ENCODE results near the gene GEN1. TPM values are rescaled to one million over a fixed set of nuclear protein-coding genes. Genes with fewer than 3 reads are reported as not detected.

The GEN1 gene
- total RNA-seq, 1 donor from 2014 or later: 9.1 TPM

DNA sequence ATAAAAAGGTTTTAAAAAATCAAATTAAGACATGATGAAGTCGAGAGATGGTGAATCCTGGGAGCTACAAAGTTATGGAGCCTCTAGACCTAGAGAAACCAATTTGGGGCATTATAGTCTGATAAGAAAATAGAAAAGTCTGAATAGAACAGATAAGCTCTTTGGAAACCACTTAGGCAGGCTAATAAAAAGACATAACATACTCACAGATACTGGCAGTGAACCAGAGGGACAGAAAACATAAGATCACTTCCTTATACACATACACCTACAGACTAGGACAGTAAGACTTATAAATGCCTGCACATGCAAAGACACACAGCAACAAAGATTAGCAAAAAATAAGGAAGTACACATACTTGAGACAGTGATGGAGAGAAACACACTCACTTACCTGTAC is 20.3 kb upstream of the GEN1 start:
- Histone ChIP-seq H3K36me3 (ENCODE audit: control insufficient read depth, insufficient read depth, low read length) (no peaks in the 10 kb centered on the region), H3K27me3 (ENCODE audit: control insufficient read depth, insufficient read depth, low read length) (no peaks in the 10 kb centered on the region), H3K4me3 (ENCODE audit: low read depth, low read length) (no peak overlapping the region)
- no peak for DNase-seq (ENCODE audit: low read depth)
- TF ChIP-seq, protein P1, sequence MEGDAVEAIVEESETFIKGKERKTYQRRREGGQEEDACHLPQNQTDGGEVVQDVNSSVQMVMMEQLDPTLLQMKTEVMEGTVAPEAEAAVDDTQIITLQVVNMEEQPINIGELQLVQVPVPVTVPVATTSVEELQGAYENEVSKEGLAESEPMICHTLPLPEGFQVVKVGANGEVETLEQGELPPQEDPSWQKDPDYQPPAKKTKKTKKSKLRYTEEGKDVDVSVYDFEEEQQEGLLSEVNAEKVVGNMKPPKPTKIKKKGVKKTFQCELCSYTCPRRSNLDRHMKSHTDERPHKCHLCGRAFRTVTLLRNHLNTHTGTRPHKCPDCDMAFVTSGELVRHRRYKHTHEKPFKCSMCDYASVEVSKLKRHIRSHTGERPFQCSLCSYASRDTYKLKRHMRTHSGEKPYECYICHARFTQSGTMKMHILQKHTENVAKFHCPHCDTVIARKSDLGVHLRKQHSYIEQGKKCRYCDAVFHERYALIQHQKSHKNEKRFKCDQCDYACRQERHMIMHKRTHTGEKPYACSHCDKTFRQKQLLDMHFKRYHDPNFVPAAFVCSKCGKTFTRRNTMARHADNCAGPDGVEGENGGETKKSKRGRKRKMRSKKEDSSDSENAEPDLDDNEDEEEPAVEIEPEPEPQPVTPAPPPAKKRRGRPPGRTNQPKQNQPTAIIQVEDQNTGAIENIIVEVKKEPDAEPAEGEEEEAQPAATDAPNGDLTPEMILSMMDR (IDR thresholded peaks at IDR 0.05; ENCODE audit: insufficient read depth, low read length, poor library complexity, severe bottlenecking): no peak

- no peaks in the 10 kb centered on the region for H3K36me3 ChIP-seq (ENCODE audit: control insufficient read depth, insufficient read depth, low read length)
- no peaks in the 10 kb centered on the region for H3K27me3 ChIP-seq (ENCODE audit: control insufficient read depth, insufficient read depth, low read length)
- TF ChIP-seq, protein P1 (IDR thresholded peaks at IDR 0.05; ENCODE audit: insufficient read depth, low read length, poor library complexity, severe bottlenecking): no peak
- H3K4me3 ChIP-seq (ENCODE audit: low read depth, low read length): no peak overlapping the region
- DNase-seq (ENCODE audit: low read depth): no peak
Measured at GRCh38 chr2:17735864-17736263, 18.1 kb upstream of the GEN1 start.

GRCh38 chr2:17736989-17737388 is 16.9 kb upstream of the GEN1 start:
- TF ChIP-seq, protein P1 (IDR thresholded peaks at IDR 0.05; ENCODE audit: insufficient read depth, low read length, poor library complexity, severe bottlenecking): no peak
- no peaks in the 10 kb centered on the region for H3K27me3 ChIP-seq (ENCODE audit: control insufficient read depth, insufficient read depth, low read length)
- no peak overlapping the region for H3K4me3 ChIP-seq (ENCODE audit: low read depth, low read length)
- no peak for DNase-seq (ENCODE audit: low read depth)
- H3K36me3 ChIP-seq (ENCODE audit: control insufficient read depth, insufficient read depth, low read length): no peaks in the 10 kb centered on the region

GRCh38 chr2:17740203-17740602 is 13.7 kb upstream of the GEN1 start:
- Histone ChIP-seq H3K4me3 (ENCODE audit: low read depth, low read length) (no peak overlapping the region), H3K27me3 (ENCODE audit: control insufficient read depth, insufficient read depth, low read length) (no peaks in the 10 kb centered on the region), H3K36me3 (ENCODE audit: control insufficient read depth, insufficient read depth, low read length) (no peaks in the 10 kb centered on the region)
- TF ChIP-seq, protein P1 (IDR thresholded peaks at IDR 0.05; ENCODE audit: insufficient read depth, low read length, poor library complexity, severe bottlenecking): no peak
- DNase-seq (ENCODE audit: low read depth): no peak

GRCh38 chr2:17747684-17748452 is 6.1 kb upstream of the GEN1 start:
- Histone ChIP-seq H3K27me3 (ENCODE audit: control insufficient read depth, insufficient read depth, low read length) (no peaks in the 10 kb centered on the region), H3K4me3 (ENCODE audit: low read depth, low read length) (no peak overlapping the region), H3K36me3 (ENCODE audit: control insufficient read depth, insufficient read depth, low read length) (no peaks in the 10 kb centered on the region)
- TF ChIP-seq, protein P1 (IDR thresholded peaks at IDR 0.05; ENCODE audit: insufficient read depth, low read length, poor library complexity, severe bottlenecking): no peak
- no peak for DNase-seq (ENCODE audit: low read depth)

- TF ChIP-seq, protein P1 (IDR thresholded peaks at IDR 0.05; ENCODE audit: insufficient read depth, low read length, poor library complexity, severe bottlenecking): no peak
- Histone ChIP-seq H3K4me3 (ENCODE audit: low read depth, low read length) (no peak overlapping the region), H3K27me3 (ENCODE audit: control insufficient read depth, insufficient read depth, low read length) (no peaks in the 10 kb centered on the region), H3K36me3 (ENCODE audit: control insufficient read depth, insufficient read depth, low read length) (no peaks in the 10 kb centered on the region)
- DNase-seq (ENCODE audit: low read depth): no peak
Measured at GRCh38 chr2:17748745-17749144, 5.2 kb upstream of the GEN1 start.
